Measurements from ENCODE around the gene TRIM8.

The TRIM8 gene

GRCh38 chr10:102701796-102702195, 57.5 kb downstream of the TRIM8 start:
- DNase-seq (ENCODE audit: low spot score): no peak

GRCh38 chr10:102702742-102703141, 58.5 kb downstream of the TRIM8 start:
- no peak for DNase-seq (ENCODE audit: low spot score)

DNA sequence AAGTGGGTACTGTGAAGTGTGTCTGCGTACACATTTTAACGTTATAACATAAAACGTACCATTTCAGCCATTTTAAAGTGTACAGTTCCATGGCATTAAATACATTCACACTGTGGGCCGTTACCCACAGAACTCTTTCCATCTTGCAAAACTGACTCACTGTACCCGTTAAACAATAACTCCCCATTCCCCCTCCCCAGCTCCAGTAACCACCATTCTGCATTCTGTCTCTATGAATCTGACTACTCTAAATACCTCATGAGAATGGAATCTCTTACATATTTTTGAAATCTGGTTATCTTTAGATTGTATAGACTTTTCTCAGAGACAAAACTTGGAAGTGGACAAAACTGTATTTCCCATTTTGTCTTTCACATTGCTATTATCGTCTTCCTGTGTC, 60.6 kb downstream of the TRIM8 start:
- no peak for DNase-seq (ENCODE audit: low spot score)

- no peak for DNase-seq (ENCODE audit: low spot score)
These were observed 61.3 kb downstream of the TRIM8 start for GRCh38 chr10:102705531-102705930.
